ENCODE results near the gene TMEM132D. TPM values are rescaled to one million over a fixed set of nuclear protein-coding genes. Genes with fewer than 3 reads are reported as not detected.

Gene TMEM132D
- total RNA-seq, 4 donors from 2014 or later, result 0.15 to 0.94 TPM; not detected in 2

DNA sequence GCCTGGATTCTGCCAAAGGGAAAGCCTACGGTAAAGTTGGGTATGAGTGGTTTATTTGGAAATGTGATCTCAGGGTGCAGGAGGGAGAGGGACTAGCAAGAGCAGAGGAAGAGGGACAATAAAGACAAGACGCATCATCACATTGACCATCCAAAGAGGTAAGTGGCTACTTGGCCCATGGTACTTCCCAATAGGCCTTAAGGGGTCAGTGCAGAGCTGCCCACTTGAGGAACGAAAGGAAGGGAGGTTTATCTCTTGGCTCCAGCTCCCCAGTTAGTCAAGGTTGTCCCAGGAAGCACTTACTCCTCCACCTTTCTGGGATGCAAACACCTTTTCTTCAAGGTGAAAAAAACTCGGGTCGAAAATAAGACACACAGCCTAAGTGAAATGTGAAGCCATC is 323.9 kb downstream of the TMEM132D start:
- no peak overlapping the region for H3K4me3 ChIP-seq
- no peaks in the 10 kb centered on the region for H3K36me3 ChIP-seq
- no peaks in the 10 kb centered on the region for H3K4me1 ChIP-seq
- H3K27ac ChIP-seq, result no peak overlapping the region
- TF ChIP-seq POLR2A (IDR thresholded peaks at IDR 0.05), result no peak
- TF ChIP-seq, protein P1, sequence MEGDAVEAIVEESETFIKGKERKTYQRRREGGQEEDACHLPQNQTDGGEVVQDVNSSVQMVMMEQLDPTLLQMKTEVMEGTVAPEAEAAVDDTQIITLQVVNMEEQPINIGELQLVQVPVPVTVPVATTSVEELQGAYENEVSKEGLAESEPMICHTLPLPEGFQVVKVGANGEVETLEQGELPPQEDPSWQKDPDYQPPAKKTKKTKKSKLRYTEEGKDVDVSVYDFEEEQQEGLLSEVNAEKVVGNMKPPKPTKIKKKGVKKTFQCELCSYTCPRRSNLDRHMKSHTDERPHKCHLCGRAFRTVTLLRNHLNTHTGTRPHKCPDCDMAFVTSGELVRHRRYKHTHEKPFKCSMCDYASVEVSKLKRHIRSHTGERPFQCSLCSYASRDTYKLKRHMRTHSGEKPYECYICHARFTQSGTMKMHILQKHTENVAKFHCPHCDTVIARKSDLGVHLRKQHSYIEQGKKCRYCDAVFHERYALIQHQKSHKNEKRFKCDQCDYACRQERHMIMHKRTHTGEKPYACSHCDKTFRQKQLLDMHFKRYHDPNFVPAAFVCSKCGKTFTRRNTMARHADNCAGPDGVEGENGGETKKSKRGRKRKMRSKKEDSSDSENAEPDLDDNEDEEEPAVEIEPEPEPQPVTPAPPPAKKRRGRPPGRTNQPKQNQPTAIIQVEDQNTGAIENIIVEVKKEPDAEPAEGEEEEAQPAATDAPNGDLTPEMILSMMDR (IDR thresholded peaks at IDR 0.05), result no peak
- TF ChIP-seq POLR2AphosphoS5 (IDR thresholded peaks at IDR 0.05), result no peak
- no peak for TF ChIP-seq EP300 (IDR thresholded peaks at IDR 0.05)
- H3K27me3 ChIP-seq, result peaks cover 4% of the 10 kb centered on the region
- WGBS, 2 donors (ENCODE audit: low coverage in 1 of 2), result 61 to 74% methylated on average over 2 to 5 of the region's 5 CpGs
- no peaks in the 10 kb centered on the region for H3K9me3 ChIP-seq
- ATAC-seq, result no peak

- Histone ChIP-seq H3K27ac (no peak overlapping the region), H3K4me3 (no peak overlapping the region), H3K36me3 (no peaks in the 10 kb centered on the region), H3K4me1 (no peaks in the 10 kb centered on the region), H3K9me3 (no peaks in the 10 kb centered on the region), H3K27me3 (no peaks in the 10 kb centered on the region)
- 83 to 97% methylated on average over 6 to 10 of the region's 17 CpGs for WGBS, 2 donors (ENCODE audit: low coverage in 1 of 2)
- TF ChIP-seq POLR2AphosphoS5 (IDR thresholded peaks at IDR 0.05) (no peak), POLR2A (IDR thresholded peaks at IDR 0.05) (no peak), EP300 (IDR thresholded peaks at IDR 0.05) (no peak)
- TF ChIP-seq, protein P1 (IDR thresholded peaks at IDR 0.05), result no peak
- ATAC-seq, result no peak
Observed at GRCh38 chr12:129571901-129572494, 331.8 kb downstream of the TMEM132D start.

DNA sequence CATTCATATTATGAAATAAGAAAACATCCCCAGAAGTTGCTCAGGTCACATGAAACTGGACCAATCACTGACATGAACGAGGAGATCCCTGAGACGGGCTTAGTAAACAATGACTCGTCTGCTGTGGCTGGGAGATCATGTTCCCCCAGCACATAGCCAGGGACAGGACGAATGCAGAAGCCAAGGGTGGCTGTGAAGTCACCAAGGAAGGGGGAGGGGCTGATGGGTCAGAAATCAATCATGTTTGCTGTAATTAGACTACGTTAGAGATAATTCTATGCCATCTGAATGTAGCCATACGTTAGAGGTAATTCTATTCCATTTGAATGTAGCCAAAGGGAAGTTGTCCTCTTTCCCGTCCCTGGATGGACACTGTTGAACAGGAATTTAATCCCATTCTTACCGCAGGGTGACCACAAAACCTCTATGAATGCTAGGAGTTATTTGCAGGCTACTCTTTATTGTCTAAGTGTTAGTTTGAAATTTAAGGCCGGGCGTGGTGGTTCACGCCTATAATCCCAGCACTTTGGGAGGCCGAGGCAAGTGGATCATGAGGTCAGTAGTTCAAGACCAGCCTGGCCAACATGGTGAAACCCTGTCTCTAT is 332.9 kb downstream of the TMEM132D start:
- H3K4me3 ChIP-seq, result no peak overlapping the region
- TF ChIP-seq POLR2AphosphoS5 (IDR thresholded peaks at IDR 0.05), result no peak
- TF ChIP-seq, protein P1 (IDR thresholded peaks at IDR 0.05), result no peak
- no peak for TF ChIP-seq EP300 (IDR thresholded peaks at IDR 0.05)
- no peak for TF ChIP-seq POLR2A (IDR thresholded peaks at IDR 0.05)
- H3K27ac ChIP-seq, result no peak overlapping the region
- no peaks in the 10 kb centered on the region for H3K36me3 ChIP-seq
- ATAC-seq, result no peak
- 50 to 75% methylated on average over 9 to 11 of the region's 12 CpGs for WGBS, 2 donors (ENCODE audit: low coverage in 1 of 2)
- H3K27me3 ChIP-seq, result no peaks in the 10 kb centered on the region
- H3K9me3 ChIP-seq, result no peaks in the 10 kb centered on the region
- H3K4me1 ChIP-seq, result no peaks in the 10 kb centered on the region

DNA sequence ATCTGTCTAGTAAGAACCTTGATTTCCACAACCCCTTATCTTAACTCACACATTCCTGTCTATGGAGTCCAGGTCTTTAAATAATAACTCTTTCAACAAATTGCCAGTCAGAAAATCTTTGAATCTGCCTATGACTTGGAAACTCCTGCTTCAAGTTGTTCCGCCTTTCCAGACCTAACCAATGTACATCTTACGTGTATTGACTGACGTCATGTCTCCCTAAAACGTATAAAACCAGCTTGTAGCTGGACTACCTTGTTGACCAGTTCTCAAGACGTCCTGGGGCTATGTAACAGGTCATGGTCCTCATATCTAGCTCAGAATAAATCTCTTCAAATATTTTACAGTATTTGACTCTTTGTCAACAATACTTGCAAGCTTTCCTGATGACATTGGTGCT is 337.0 kb downstream of the TMEM132D start:
- Histone ChIP-seq H3K27ac (no peak overlapping the region), H3K36me3 (no peaks in the 10 kb centered on the region), H3K4me3 (no peak overlapping the region), H3K27me3 (peaks cover 9% of the 10 kb centered on the region), H3K4me1 (no peaks in the 10 kb centered on the region), H3K9me3 (no peaks in the 10 kb centered on the region)
- no peak for ATAC-seq
- WGBS, 2 donors (ENCODE audit: low coverage in 1 of 2), result 74 to 82% methylated on average over 5 of the region's 5 CpGs
- no peak for TF ChIP-seq POLR2A (IDR thresholded peaks at IDR 0.05)

DNA sequence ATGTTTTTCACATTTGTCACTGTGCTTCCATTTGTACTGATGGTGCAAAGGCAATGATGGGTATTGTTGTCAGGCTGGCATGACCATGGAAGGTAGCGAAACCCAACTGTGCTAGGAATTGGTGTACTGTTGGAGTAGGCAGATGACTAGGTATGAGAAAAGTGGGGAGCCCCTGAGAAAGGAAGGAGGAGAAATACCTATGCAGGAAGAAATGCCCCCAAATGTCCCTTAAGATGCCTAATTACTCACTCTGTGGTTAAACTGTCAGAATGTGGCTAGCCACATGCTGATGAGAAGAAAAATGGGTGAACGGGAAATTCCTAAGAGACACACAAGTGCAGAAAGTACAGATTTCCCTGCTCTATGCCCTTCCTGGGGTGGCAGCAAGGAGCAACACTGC is 339.1 kb downstream of the TMEM132D start:
- no peaks in the 10 kb centered on the region for H3K36me3 ChIP-seq
- H3K9me3 ChIP-seq, result no peaks in the 10 kb centered on the region
- no peak for ATAC-seq
- TF ChIP-seq, protein P1 (IDR thresholded peaks at IDR 0.05), result no peak
- no peak for TF ChIP-seq POLR2AphosphoS5 (IDR thresholded peaks at IDR 0.05)
- H3K27me3 ChIP-seq, result peaks cover 9% of the 10 kb centered on the region
- H3K4me1 ChIP-seq, result no peaks in the 10 kb centered on the region
- no peak overlapping the region for H3K4me3 ChIP-seq
- WGBS, 2 donors (ENCODE audit: low coverage in 1 of 2), result 90% methylated on average over 2 of the region's 2 CpGs; no CpG with 5 or more reads in 1 of the 2 donors
- no peak overlapping the region for H3K27ac ChIP-seq

Data from gastroesophageal sphincter (tissue), 4 donors.